Body of pancreas (tissue), 4 donors: ENCODE results near the gene MREG. TPM values are rescaled to one million over a fixed set of nuclear protein-coding genes. Genes with fewer than 3 reads are reported as not detected.

Source experiments
- ATAC-seq: fragments of 150-250 bp; one replicate; pipeline ENCODE4 v1.9.1; 2016
- DNase-seq, 4 donors: peaks; one replicate each; pipeline ENCODE4 v3.0.0-alpha.2; 2019
- H3K27ac ChIP-seq, 4 donors: fragments of 200-600 bp; sonication (generic); 1 replicate in 3 of 4; 2 replicates in 1 of 4; pipeline versions ENCODE4 v1.5.1 to v1.6.1; 2016 to 2019; ENCODE audit warnings: mild to moderate bottlenecking in 1 of 4, mixed read lengths in 1 of 4, moderate library complexity in 1 of 4
- H3K27me3 ChIP-seq, 2 donors: fragments of 200-600 bp; sonication (generic); one replicate each; pipeline ENCODE4 v1.6.0; 2016; ENCODE audit warnings: mild to moderate bottlenecking in 1 of 2
- H3K36me3 ChIP-seq, 2 donors: fragments of 200-600 bp; sonication (generic); replicated peaks in 1 of 2; 2 replicates each; pipeline ENCODE4 v1.5.1; 2016; ENCODE audit warnings: low read depth in 2 of 2; ENCODE audit not compliant: insufficient read depth in 1 of 2
- H3K4me1 ChIP-seq: fragments of 200-600 bp; sonication (generic); one replicate; pipeline ENCODE4 v1.6.0; 2016
- H3K4me3 ChIP-seq, 2 donors: fragments of 200-600 bp; sonication (generic); 1 replicate in 1 of 2; 2 replicates in 1 of 2; pipeline ENCODE4 v1.5.1; 2016 to 2019
- H3K9me3 ChIP-seq, 3 donors: fragments of 200-600 bp; sonication (generic); 1 replicate in 2 of 3; 2 replicates in 1 of 3; pipeline ENCODE4 v1.5.1; 2016
- CTCF ChIP-seq, 7 experiments: fragments of 450-650 bp in 4 of 7; fragments of 200-600 bp in 3 of 7; sonication (generic) in 3 of 7; IDR thresholded peaks; one replicate each; pipeline ENCODE4 v1.5.1; 2016 to 2019; ENCODE audit warnings: antibody characterized with exemption in 7 of 7
- POLR2A ChIP-seq, 3 donors: fragments of 450-650 bp; IDR thresholded peaks; one replicate each; pipeline ENCODE4 v1.6.1; 2016; ENCODE audit warnings: antibody characterized with exemption in 3 of 3, mild to moderate bottlenecking in 2 of 3
- WGBS, 2 donors: methylation state at CpG; one replicate each; pipeline ENCODE4 v1.1.5; 2017; 5-methylcytosine and 5-hydroxymethylcytosine counted together
- intact Hi-C: fragments of 100-400 bp; cut with DNase I; formaldehyde crosslinking; loops from one replicate; pipeline ENCODE4 v1.15.1; 2023
- total RNA-seq, 2 donors: library from RNA; depleted of rRNA; stranded (reverse); fragments of >200 nt; gene quantifications; one replicate each; pipeline ENCODE4 v1.1.0, GENCODE V29; 2016

Gene MREG
- total RNA-seq, 2 donors from 2014 or later: 3.6 TPM

DNA sequence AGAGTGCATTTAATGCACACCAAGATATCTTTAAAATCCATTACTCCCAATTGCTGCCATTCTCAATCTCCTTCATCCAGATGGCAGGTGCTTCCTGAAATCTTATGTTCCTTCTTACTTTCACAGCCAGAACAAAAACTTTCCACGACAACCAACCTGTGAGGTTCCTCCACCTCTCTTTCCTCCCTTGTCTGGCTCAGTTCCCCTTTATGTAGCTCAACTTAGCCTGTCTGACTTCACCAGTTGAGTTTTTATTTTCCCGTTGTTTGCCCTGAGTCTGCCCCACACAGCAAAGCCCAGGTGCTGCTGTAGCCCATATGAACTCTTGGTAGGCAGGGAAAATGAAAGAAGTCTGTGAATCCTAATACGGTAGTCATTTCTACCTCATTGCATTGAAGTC, 112.5 kb downstream of the MREG start:
- no peak overlapping the region for H3K4me3 ChIP-seq
- H3K4me1 ChIP-seq: no peaks in the 10 kb centered on the region
- intact Hi-C loops: no loop called here
- no peak for TF ChIP-seq CTCF (IDR thresholded peaks at IDR 0.05)
- no peak for TF ChIP-seq POLR2A (IDR thresholded peaks at IDR 0.05)
- DNase-seq (no peak), ATAC-seq (no peak)
- no peaks in the 10 kb centered on the region for H3K27me3 ChIP-seq
- no peaks in the 10 kb centered on the region for H3K36me3 ChIP-seq
- H3K27ac ChIP-seq: no peak overlapping the region
- 59 to 63% methylated on average over 3 of the region's 3 CpGs for WGBS, 2 donors
- no peaks in the 10 kb centered on the region for H3K9me3 ChIP-seq

DNA sequence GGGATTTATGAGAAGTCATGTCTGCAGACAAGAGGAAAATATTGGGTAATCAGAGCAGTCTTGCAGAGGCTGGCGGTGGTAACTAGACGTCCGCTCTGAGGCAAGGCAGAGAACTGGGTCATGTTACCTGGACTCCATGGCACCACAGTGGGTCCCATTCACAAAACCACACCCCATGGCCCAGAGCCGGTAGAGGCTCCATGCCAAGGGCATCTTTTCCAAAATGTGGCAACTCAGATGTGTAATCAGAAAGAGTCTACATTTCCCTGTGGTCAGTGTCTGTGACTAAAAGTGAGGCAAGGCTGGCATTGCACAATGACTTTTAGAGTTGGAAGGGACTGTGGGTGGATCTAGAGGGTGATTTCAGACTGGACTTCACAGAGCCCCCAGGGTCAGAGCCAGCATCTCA, 113.1 kb downstream of the MREG start:
- WGBS, 2 donors: 60 to 73% methylated on average over 4 of the region's 4 CpGs
- no peak for TF ChIP-seq CTCF (IDR thresholded peaks at IDR 0.05)
- no peak for TF ChIP-seq POLR2A (IDR thresholded peaks at IDR 0.05)

GRCh38 chr2:215899141-215900074, 113.9 kb downstream of the MREG start:
- no peaks in the 10 kb centered on the region for H3K9me3 ChIP-seq
- no peaks in the 10 kb centered on the region for H3K27me3 ChIP-seq
- H3K27ac ChIP-seq: no peak overlapping the region
- no peak overlapping the region for H3K4me3 ChIP-seq
- intact Hi-C loops: no loop called here
- H3K4me1 ChIP-seq: no peaks in the 10 kb centered on the region
- ATAC-seq (no peak), DNase-seq (no peak)
- WGBS, 2 donors: 68 to 77% methylated on average over 14 of the region's 14 CpGs
- no peaks in the 10 kb centered on the region for H3K36me3 ChIP-seq
- TF ChIP-seq POLR2A (IDR thresholded peaks at IDR 0.05) (no peak), CTCF (IDR thresholded peaks at IDR 0.05) (no peak)

More for the DNA sequence above, 113.1 kb downstream of the MREG start:
- H3K36me3 ChIP-seq: no peaks in the 10 kb centered on the region
- ATAC-seq (no peak), DNase-seq (peak in 2 of 4 donors; percentile 5 to 60)
- no peaks in the 10 kb centered on the region for H3K4me1 ChIP-seq
- intact Hi-C loops: no loop called here
- H3K9me3 ChIP-seq: no peaks in the 10 kb centered on the region
- no peak overlapping the region for H3K27ac ChIP-seq
- no peak overlapping the region for H3K4me3 ChIP-seq
- H3K27me3 ChIP-seq: no peaks in the 10 kb centered on the region

- Histone ChIP-seq H3K4me1 (no peaks in the 10 kb centered on the region), H3K36me3 (no peaks in the 10 kb centered on the region), H3K9me3 (no peaks in the 10 kb centered on the region), H3K4me3 (no peak overlapping the region), H3K27me3 (no peaks in the 10 kb centered on the region), H3K27ac (no peak overlapping the region)
- DNase-seq (no peak), ATAC-seq (no peak)
- intact Hi-C loops: no loop called here
- 76 to 77% methylated on average over 2 of the region's 2 CpGs for WGBS, 2 donors
- no peak for TF ChIP-seq CTCF (IDR thresholded peaks at IDR 0.05)
- no peak for TF ChIP-seq POLR2A (IDR thresholded peaks at IDR 0.05)
These were observed 115.0 kb downstream of the MREG start for GRCh38 chr2:215898363-215898762.

GRCh38 chr2:215896921-215897320, 116.4 kb downstream of the MREG start:
- intact Hi-C loops: no loop called here
- no peak for TF ChIP-seq CTCF (IDR thresholded peaks at IDR 0.05)
- no peak for TF ChIP-seq POLR2A (IDR thresholded peaks at IDR 0.05)
- Histone ChIP-seq H3K9me3 (no peaks in the 10 kb centered on the region), H3K27ac (no peak overlapping the region), H3K4me1 (no peaks in the 10 kb centered on the region), H3K36me3 (no peaks in the 10 kb centered on the region), H3K4me3 (no peak overlapping the region), H3K27me3 (no peaks in the 10 kb centered on the region)
- no peak for DNase-seq
- WGBS, 2 donors: 55 to 56% methylated on average over 4 of the region's 4 CpGs
- ATAC-seq: no peak
